ENCODE data around the gene MEOX2. TPM values are rescaled to one million over a fixed set of nuclear protein-coding genes. Genes with fewer than 3 reads are reported as not detected.

Gene MEOX2
- total and polyA plus RNA-seq, 10 of the 15 experiments (the other 5 are each of a cell fraction or from before 2014, with no cell fraction given), result not detected

DNA sequence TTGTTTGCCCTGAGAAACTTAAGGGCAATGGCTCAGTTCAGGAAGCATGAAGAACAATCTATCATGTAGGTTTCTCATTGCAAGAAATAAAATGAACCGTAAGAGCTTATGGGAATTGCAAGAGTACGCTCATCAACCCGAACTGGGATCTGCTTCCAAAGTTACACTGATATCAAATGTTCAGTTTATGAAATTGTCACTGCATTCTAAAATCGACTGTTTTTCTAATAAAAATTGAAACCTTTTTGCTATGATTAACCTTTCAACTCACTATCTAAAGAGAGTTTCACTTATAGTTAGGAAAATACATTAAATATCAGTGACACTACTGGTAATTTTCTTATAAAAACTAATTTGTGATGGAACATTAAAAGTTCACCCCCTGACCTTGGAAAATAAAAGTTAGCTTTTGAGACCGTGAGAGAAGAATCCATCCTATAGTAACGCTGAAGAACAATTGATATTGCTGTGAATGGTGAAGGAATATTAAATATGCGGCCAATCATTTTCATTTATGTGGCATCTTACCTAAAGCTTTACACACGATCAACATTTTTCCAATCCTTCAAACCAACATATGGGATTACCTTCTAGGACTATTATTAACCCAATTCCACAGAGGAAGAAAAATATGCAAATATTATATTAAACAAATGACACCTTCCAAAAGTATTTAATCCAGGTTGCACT, 2.2 kb downstream of the MEOX2 start:
- SMC1A ChIA-PET (ENCODE audit: uncharacterized antibody, unreplicated experiment), result interaction anchor here (1.1 to 1.5 kb wide), 4 partner anchors 9 to 124 kb away, joined by 3 to 4 read pairs (median 4); no protein-coding TSS in a partner anchor
- H3K4me1 ChIP-seq (ENCODE audit: control insufficient read depth, insufficient read depth, low read length), result no peaks in the 10 kb centered on the region
- H3K36me3 ChIP-seq (ENCODE audit: control insufficient read depth in 2 of 2, insufficient read depth in 2 of 2, low read length in 1 of 2), result no peaks in the 10 kb centered on the region
- TF ChIP-seq YY1 (IDR thresholded peaks at IDR 0.05; ENCODE audit: low read depth, low read length) (no peak), BRCA1 (IDR thresholded peaks at IDR 0.05; ENCODE audit: low read depth, low read length) (no peak), IKZF2 (IDR thresholded peaks at IDR 0.05) (no peak), JUNB (IDR thresholded peaks at IDR 0.05) (no peak)
- in situ Hi-C loops (cut with MboI) (no loop called here), intact Hi-C loops (cut with micrococcal nuclease; ENCODE audit: unreplicated experiment) (no loop called here)
- DNase-seq (ENCODE audit: low read depth, low spot score), result no peak
- ATAC-seq, result no peak
- no peak overlapping the region for H3K27ac ChIP-seq (ENCODE audit: control insufficient read depth, insufficient read depth)
- POLR2A ChIA-PET, result no interaction called here
- no peak overlapping the region for H2AFZ ChIP-seq (ENCODE audit: control insufficient read depth, low read depth, low read length)
- no peaks in the 10 kb centered on the region for H4K20me1 ChIP-seq (ENCODE audit: control insufficient read depth, insufficient read depth)
- H3K79me2 ChIP-seq (ENCODE audit: control insufficient read depth, insufficient read depth, low read length), result no peaks in the 10 kb centered on the region
- H3K4me2 ChIP-seq (ENCODE audit: control insufficient read depth, insufficient read depth), result no peak overlapping the region
- no peak for FAIRE-seq
- no TSS peak for BruUV-seq (replicated peaks)
- peaks cover 0 to 2% of the 10 kb centered on the region in 2 experiments; a peak in 2 of 4 replicates for H3K27me3 ChIP-seq (replicated peaks in 1 of 2; ENCODE audit: control insufficient read depth in 2 of 2, insufficient read depth in 2 of 2, low read length in 1 of 2)
- no peak overlapping the region for H3K4me3 ChIP-seq
- CTCF ChIA-PET, result no interaction called here
- no peaks in the 10 kb centered on the region for H3K9me3 ChIP-seq (replicated peaks; ENCODE audit: control insufficient read depth, insufficient read depth, low read length)
- H3K9ac ChIP-seq (ENCODE audit: control insufficient read depth, insufficient read depth, low read length), result no peak overlapping the region
- RAD21 ChIA-PET (ENCODE audit: unreplicated experiment), result interaction anchor here (0.6 to 1.0 kb wide), 3 partner anchors 8 to 36 kb away, joined by 3 read pairs; no protein-coding TSS in a partner anchor
- whole genome bisulfite sequencing (ENCODE audit: insufficient coverage, insufficient replicate concordance, low lambda C conversion rate, missing lambda C conversion rate), result 59% methylated on average over 8 of the region's 8 CpGs

DNA sequence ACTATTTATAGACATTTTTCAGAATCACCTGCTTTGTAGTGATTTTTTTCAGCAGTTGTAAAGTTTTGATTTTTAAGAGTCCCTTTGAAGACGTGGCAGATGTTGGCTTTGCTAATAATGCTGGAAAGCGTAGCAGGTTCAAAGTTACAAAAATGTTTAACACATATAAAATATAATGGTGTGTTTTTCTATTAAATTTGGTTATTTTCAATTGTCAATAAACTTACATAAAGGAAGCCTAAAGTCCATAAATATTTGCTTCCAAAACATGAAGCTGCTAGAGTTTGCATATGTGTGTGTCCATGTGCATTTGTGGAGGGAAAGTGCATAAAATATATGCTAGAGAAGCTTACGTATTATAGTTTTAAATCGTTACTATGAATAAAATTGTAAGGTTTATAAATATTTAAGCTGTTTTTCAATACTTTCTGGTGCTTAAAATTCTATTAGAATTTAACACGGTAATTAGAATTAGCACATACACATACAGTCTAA, 3.7 kb downstream of the MEOX2 start:
- TF ChIP-seq SIN3A (IDR thresholded peaks at IDR 0.05; ENCODE audit: low read depth, low read length), result no peak
- no peak for TF ChIP-seq ZZZ3 (IDR thresholded peaks at IDR 0.05; ENCODE audit: control insufficient read depth, insufficient read length, low read depth)
- no peak for TF ChIP-seq CREM (IDR thresholded peaks at IDR 0.05; ENCODE audit: low read depth)
- TF ChIP-seq ASH2L (IDR thresholded peaks at IDR 0.05; ENCODE audit: borderline replicate concordance, low read depth), result no peak
- TF ChIP-seq ZNF217 (IDR thresholded peaks at IDR 0.05), result no peak
- no peak for TF ChIP-seq POLR2A (IDR thresholded peaks at IDR 0.05; ENCODE audit: low read depth, low read length)
- no peak for TF ChIP-seq SMAD1 (IDR thresholded peaks at IDR 0.05; ENCODE audit: low read depth, partially characterized antibody)
- no peak for DNase-seq (ENCODE audit: low read depth, low spot score)
- BruUV-seq (replicated peaks), result no TSS peak
- intact Hi-C loops (cut with micrococcal nuclease; ENCODE audit: unreplicated experiment) (no loop called here), in situ Hi-C loops (cut with MboI) (no loop called here)
- no peaks in the 10 kb centered on the region for H3K4me1 ChIP-seq (ENCODE audit: control insufficient read depth, insufficient read depth, low read length)
- CTCF ChIA-PET, result no interaction called here
- no peak for FAIRE-seq
- SMC1A ChIA-PET (ENCODE audit: uncharacterized antibody, unreplicated experiment), result interaction anchor here (0.5 to 0.7 kb wide), 3 partner anchors 115 to 359 kb away, joined by 3 to 4 read pairs (median 3); no protein-coding TSS in a partner anchor
- POLR2A ChIA-PET, result no interaction called here
- no peak for ATAC-seq
- no peaks in the 10 kb centered on the region for H3K9me3 ChIP-seq (replicated peaks; ENCODE audit: control insufficient read depth, insufficient read depth, low read length)
- no peak overlapping the region for H2AFZ ChIP-seq (ENCODE audit: control insufficient read depth, low read depth, low read length)
- H3K27me3 ChIP-seq (replicated peaks in 1 of 2; ENCODE audit: control insufficient read depth in 2 of 2, insufficient read depth in 2 of 2, low read length in 1 of 2), result peaks cover 0 to 2% of the 10 kb centered on the region in 2 experiments; a peak in 2 of 4 replicates
- H3K9ac ChIP-seq (ENCODE audit: control insufficient read depth, insufficient read depth, low read length), result no peak overlapping the region
- H3K4me2 ChIP-seq (ENCODE audit: control insufficient read depth, insufficient read depth), result no peak overlapping the region
- RAD21 ChIA-PET (ENCODE audit: unreplicated experiment), result interaction anchor here (1.0 to 1.2 kb wide), 2 partner anchors 35 to 38 kb away, joined by 3 to 4 read pairs; no protein-coding TSS in a partner anchor
- 37% methylated on average over 5 of the region's 5 CpGs for WGBS (ENCODE audit: insufficient coverage, insufficient replicate concordance, low lambda C conversion rate, missing lambda C conversion rate)
- no peaks in the 10 kb centered on the region for H3K36me3 ChIP-seq (ENCODE audit: control insufficient read depth in 2 of 2, insufficient read depth in 2 of 2, low read length in 1 of 2)
- no peaks in the 10 kb centered on the region for H4K20me1 ChIP-seq (ENCODE audit: control insufficient read depth, insufficient read depth)
- no peak overlapping the region for H3K4me3 ChIP-seq
- no peaks in the 10 kb centered on the region for H3K79me2 ChIP-seq (ENCODE audit: control insufficient read depth, insufficient read depth, low read length)
- H3K27ac ChIP-seq (ENCODE audit: control insufficient read depth, insufficient read depth), result no peak overlapping the region

All from GM12878 (cell line).